Epidermal melanocyte (primary cell): ENCODE results near the gene GPR39.
"Not testable (repeated sequence)": the region's sequence is repeated elsewhere in the genome, so short reads cannot be mapped to it uniquely, and the experiment has no call there.

Experiments used
- DNase-seq: peaks from one replicate; pipeline ENCODE4 v3.0.0; 2011; ENCODE audit warnings: low spot score; ENCODE audit not compliant: insufficient read length

GPR39 gene

DNA sequence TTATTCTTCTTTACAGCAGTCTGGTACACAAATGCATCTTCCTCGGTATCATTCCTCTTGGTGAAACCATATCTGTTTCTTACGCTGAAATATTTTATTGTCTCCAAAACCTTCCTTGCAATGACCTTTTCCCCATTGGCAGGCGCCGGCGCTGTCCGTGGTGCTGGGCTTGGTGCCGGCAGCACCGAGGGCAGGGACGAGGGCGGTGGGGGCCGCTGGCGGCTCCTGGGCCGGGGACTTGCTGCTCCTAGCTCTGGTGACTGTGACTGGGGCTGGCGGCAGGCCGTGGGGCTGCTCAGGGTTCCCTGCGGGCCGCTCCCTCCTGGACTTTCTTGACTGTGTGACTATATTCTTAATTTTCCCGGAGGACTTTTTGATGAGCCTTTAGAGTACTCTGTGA lies 72.5 kb downstream of the GPR39 start:
- no peak for DNase-seq

DNA sequence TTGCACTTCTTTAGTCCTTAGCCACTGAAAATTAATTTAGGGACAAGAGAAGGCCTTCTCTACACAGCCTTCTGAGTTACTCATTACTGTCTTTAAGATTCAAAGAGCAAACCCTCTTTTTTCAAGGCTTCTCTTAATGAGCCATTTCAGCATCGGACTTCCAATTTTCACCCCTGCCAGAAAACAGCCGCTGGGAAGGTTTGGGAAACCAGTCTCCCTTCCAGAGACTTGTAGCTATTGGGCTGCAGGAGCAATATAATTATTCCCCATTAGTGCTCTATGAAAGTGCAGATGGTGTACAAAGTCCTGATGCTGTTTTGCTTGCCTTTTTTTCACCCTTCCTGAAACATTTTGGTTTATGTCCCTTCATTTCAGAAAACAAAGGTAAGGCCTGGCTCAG lies 79.3 kb downstream of the GPR39 start:
- DNase-seq = no peak

DNA sequence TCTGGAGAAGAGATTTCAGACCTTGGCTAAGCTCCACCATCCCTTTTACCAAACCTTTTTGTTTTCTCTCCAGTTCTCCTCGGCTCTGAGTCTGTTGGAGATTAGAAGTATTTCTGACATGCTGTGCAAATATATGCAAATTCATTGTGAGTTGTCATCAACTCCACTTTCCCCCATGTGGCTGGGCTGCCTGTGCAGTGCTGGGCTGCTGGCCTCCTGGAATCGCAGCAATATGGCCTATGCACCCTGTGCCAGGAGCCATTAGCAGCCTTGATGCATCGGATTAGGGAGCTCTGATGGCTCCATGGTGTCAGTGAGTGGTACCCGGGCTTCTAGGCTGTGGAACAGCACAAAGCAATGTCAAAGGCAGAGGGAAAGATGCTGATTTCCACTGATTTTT lies 80.0 kb downstream of the GPR39 start:
- DNase-seq = no peak

DNA sequence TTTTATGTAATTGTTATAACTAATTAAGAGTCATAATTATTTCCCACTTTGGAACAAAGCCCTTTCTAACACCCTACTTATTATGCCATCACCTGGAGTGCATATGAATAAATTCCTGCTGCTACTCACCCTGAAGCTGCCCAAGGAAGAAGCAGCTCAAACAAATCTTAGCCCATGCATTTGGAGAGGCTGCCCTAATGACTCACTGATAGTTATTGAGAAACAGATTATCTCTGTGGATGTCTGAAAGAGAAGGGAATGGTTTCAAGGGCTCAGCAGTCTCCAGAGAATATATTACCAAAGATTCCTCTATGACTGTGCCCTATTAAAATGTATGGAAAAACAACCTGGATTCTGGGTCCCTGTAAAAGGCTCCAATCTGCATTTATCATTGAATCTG lies 81.0 kb downstream of the GPR39 start:
- no peak for DNase-seq

DNA sequence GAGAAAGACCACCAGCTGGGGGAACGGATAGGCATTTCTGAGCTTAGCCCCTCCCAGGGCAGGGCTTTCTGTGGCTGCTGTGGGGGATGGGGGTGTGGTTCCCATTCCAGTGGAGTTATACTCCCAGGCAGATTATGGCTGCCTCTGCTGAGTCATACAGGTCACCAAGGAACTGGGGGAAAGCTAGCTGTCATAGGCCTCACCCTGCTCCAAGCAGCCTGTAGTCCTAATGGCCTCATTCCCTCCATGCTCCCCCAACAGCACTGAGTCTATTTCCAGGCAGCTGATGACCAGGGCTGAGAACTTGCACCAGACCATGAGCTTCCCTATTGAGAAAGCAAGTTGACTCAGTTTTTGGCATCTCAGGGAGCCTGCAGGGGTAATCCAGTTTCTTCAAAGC lies 87.1 kb downstream of the GPR39 start:
- DNase-seq = no peak

DNA sequence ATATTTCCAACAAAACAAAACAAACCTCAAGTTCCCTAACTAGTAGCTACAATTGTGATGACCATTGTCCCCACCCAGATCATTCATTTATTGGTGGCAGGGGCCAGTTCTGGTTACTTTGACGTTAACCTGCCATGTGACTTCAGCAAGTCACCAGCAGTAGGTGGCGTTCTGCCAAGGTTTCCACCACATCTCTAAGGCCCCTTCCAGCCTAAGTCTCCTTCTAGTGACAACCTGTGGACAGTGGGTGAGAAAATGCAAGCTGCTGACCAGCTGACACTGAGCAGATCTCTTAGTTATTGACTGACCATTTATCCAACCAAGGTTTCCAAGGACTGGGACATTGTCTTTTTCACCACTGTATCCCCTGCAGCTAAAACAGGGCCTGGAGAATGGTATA lies 98.4 kb downstream of the GPR39 start:
- DNase-seq = no peak

DNA sequence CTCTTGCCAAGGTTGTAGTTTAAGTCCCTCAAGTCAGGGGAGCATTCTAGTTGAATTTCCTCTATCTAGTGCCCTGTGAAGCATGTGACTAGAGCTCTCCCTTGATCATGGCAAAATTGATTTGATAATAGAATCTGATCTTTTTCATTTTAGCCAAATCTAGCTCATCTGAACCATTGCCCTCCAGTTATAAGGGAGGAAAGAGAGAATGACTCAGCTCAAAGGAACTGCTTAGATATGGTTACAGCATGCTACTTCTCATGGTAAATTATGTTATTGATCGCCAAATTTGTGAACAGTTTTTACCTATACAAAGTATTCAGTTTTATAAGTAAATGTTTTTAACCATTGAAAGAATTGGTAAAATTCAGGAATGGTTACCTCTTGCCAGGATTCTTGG lies 100.8 kb downstream of the GPR39 start:
- DNase-seq = no peak

DNA sequence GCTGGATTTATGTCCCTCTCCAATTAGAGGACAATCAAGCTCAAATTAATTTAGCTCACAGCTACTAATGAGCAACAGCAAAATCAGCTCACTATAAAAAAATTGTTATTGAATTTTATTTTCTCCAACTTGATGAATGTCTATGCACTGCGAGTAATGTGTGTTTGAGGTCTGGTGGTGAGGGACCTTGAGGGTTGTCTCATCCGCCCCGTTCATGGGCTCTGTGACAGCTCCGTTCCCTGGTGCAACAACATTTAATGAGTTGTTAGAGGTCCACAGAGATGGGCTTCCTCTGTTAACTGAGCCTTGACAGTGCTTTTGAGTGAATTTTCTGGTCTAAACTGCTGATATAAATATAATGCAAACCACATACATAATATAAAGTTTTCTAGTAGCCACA lies 101.7 kb downstream of the GPR39 start:
- no peak for DNase-seq

DNA sequence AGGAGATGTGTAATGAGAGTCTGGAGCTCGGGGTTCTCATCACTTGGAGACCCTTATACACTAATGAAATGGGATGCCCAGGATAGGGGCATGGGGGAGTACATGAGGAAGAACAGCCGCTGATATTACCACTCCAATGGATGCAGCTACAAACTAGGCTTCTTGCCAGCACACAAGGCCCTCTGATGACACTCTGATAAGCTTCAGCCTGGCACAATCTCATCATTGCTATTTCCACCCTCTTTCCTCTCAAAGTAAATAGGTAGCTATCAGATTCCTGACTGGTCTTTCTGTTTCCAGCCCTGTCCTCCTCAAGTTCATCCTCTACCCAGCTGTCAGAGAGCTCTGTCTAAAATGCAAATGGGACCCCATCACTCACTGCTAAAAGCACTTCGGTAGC lies 103.0 kb downstream of the GPR39 start:
- no peak for DNase-seq

DNA sequence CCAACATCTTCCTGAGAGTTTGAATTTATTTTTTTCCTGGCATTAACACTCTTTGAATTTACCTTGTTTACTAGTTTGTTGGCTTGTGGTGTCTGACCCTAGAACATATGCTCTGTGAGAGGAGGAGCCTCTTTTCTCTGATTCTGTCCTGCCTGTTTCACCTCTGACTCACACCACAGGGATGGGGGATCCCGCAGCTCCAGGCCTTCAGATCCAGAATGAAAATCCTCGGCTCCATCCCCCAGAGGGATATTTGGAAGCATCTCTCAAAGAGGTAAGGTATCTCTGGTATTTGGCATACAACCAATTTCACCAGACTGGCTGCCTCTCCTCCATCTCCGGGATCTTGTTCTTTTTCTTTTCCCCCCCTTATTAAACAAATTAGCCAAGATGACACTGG lies 104.7 kb downstream of the GPR39 start:
- no peak for DNase-seq

DNA sequence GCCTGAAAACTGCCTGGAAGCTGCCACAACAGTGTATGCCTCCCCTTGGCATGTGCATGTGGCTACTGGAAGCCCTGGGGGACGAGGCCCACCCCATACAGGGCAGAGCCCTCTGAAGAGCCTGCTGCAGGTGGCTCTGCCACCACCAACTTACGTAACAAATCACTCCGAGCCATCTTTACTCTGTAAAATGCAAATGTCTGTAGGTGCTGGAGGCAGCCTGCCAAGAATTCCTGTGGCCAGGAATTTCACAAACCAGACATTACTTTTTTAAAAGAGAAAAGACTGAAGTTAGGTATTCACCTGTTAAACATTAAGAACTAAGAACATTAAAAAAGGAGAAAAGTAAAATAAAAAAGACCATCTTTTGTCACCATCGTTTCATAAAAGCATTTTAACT lies 106.3 kb downstream of the GPR39 start:
- no peak for DNase-seq

DNA sequence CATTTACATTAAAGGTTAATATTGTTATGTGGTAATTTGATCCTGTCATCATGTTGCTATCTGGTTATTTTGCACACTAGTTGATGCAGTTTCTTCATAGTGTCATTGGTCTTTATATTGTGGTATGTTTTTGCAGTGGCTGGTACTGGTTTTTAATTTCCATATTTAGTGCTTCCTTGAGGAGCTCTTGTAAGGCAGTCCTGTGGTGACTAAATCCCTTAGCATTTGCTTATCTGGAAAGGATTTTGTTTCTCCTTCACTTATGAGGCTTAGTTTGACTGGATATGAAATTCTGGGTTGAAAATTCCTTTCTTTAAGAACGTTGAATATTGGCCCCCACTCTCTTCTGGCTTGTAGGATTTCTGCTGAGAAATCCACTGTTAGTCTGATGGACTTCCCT lies 120.5 kb downstream of the GPR39 start:
- not testable (repeated sequence) for DNase-seq

DNA sequence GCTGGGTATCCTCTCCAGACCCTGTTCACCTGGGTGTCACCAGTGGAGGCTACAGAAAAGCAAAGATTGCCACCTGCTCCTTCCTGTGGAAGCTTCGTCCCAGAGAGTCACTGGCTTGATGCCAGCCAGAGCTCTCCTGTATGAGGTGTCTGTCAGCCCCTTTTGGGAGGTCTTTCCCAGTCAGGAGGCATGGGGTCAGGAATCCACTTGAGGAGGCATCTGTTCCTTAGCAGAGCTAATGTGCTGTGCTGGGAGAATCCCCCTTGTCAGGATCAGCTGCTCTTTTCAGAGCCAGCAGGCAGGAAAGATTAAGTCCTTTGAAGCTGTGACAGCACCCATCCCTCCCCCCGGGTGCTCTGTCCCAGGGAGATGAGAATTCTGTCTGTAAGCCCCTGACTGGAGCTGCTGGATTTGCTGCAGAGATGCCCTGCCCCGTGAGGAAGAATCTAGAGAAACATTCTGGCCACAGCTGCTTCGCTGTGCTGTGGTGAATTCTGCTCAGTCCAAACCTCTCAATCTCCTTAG lies 121.8 kb downstream of the GPR39 start:
- DNase-seq = no peak

DNA sequence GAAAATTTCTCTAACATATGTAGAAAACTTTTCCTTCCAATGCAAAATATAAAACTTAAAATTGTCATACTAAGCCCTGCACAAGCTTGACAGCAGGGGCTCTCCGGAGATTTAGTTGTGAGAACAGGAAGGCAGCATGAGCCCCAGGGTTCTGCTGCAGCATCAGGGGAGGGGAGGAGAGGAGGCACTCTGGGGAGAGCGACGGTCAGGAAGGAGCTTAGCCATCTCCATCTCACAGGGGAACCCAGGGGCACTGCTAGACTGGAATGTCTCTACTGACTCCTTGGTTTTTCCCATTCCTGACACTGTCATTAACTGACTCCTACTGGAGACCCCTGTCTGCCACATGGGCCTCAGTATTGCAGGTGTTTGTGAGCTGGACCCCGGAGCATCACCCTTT lies 123.6 kb downstream of the GPR39 start:
- DNase-seq = no peak

DNA sequence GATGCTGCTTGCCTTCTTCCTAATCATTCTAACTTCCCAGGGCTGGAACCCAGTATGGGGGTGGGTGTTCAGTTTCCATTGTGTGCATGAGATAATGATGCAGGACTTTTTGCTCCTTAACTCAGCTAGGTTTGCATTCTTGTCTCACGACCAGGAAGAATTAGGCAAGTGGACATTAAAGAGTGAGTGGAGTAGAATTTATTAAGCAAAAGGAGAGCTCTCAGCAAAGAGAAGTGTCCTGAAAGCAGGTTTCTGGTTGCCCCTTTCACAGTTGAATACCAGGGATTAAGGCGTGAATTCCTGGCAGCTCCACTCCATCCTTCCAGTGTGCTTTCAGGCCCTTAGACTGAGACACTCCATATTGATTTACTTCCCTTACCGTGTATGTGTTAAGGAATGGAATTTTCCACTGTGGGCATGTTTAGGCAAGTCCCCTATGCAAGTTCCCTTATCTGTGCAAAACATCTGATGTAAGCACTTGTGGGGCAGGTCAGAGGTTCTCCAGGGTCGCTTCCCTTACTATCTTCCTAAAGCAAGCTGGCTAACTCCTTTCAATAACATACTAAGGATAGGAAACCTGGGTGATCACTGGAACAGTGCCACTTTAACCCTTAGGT lies 126.5 kb downstream of the GPR39 start:
- DNase-seq = no peak

DNA sequence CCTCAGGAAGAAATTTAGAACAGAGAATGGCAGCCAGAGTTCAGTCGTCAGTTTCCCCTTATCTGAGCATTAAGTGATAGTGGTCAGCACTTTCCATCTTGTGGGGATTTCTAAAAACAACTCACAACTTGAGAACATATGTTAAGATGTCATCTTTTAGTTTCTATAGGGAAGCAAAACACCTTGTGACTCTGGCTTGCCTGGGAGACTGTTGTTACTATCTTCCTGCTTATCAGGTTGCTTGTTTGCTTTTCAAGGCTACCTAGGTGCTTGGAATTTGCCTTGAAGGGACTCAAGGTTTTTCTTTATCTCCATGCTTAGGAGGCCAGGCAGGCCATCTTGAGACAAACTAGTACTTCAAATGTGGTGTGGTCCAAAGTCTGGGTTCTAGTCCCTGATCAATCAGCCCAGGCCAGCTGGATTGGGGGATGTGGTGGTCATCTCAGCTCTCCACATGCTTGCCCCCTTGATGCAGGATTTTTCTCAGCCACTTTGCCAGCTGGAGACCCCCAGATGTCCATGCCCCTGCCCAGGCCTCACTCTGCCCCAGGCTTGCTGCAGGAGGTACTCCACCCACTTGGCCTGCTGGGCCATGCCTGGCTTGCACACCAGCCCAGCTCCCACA lies 127.5 kb downstream of the GPR39 start:
- DNase-seq = no peak

DNA sequence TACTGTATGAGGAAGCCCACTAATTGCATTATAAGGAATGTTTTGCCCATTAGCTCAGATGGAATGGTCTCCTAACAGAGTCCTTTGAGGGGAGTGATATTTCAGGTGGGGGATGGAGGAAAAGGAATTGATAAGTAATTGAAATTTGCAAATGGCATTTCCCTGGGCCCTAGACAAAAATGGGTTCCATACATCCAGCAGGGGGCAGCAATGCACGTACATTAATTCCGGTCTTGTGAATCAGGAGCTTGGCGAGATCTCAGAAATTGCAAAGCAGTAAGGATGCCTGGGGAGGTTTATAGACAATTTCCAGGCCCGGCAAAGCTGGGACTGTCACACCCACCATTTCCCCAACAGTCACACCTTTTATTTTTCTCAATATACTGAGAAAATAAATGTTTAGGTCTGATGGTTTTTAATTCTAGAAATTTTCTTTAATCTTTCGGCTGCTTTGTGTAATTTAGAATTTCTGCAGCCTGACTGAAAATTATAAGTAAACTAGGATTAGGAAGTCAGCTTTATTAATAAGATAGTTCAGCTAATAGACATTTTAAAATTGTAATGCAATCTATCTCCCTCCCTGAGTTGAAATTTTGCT lies 130.6 kb downstream of the GPR39 start:
- peak; percentile 59 for DNase-seq

DNA sequence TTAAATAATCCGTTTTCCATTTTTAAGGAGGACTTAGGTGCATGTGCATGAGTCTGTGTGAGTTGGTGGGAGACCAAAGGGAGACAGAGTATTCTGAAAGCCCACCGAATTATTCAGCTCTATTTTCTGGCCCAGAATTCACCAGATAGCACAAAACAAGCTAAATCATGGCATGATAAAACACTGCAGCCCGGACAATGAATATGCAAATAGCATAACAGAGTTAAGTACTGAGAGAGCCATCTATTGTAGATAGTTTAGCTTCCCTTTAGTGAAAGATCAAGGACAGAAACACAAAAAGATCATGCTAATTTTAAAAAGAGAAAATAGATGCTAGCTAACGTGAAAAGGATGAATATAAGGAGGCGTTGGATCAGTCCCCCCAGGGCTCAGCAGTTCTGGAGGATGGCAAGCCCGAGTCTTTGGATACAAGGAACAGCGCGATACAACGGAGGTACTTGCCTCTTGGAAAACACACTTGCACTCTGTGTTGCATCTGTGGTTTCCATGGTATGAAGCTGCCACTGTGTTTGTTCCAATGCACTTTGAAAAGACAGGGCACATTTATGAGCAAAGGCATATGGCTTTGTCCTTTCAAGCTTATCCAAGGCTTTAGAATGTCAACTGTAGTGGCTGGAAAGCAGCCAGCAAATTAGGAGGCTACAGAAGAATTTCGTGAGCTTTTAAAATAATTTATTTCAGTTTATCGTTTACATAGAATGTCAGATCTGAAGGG lies 133.5 kb downstream of the GPR39 start:
- DNase-seq = no peak

DNA sequence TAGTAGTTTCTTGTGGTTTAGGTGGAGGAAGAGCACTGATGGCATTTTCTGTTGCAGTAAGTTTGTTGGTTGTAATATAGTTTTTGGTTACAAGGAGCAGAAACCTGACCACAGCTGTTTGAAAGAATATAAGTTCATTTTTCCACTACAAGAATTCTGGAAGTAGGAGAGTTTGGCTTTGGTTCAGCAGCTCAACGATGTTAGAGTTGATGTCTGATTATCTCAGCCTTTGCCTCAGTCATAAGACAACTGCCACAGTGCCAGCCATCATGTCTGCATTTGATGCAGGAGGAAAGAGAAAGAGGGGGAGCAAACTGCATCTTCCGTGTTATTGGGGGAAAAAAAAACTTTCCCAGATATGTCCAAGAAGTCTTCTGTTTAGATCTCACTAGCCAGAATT lies 134.3 kb downstream of the GPR39 start:
- no peak for DNase-seq

DNA sequence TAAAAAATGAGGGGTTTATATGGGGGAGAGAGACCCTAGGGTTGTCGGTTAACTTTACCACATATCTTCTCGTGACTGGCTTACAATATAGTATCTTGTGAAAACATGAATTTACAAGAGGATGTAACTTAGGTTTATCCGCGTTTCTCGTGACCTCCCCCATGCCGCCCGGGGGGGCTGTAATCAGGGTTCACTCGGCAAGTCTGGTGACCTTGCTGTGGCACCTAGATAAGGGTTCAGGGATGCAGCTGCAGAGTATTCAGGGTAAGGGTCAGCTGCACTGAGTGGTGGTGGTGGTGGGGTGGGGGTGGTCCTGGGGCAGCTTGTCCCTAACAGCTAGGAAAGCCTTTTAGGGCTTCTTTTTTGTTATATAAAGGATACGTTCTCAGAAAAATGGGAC lies 141.1 kb downstream of the GPR39 start:
- no peak for DNase-seq

DNA sequence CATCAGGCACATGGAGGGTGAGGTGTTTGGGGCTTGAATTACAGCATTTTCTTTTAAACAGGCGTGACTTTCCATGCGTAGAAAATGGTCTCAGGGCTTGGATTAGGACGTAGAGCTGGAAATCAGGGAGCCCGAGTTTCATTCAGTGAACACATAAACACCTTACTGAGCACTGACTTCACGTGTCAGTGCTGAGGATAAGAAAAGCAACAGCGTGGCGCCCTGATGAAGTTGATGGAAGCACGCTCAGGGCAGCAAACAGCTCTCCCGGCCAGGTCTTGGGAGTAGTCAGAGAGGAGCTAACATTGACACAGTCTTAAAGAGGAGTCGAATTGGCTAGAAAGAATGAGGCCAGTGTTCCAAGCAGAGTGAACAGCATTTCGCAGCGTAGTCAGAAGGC lies 142.7 kb downstream of the GPR39 start:
- DNase-seq = no peak

DNA sequence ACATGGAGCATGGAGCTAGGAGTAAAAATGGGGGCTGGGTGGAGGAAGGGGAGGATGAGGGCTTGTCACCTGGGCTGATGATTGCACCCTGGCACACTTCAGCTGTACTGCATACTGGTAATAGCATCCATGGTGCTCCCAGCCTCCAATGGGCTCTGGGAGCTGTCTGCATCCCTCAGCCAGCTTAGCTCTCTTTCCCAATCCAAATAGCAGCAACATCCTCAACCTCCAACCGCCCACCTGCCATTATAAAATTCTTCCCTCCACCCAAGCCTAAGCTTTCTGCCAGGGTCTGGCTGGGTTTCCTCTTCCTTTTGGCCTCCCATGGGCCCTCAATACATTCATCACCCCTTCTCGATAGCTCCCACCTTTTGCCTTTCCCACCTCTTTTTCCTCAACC lies 143.3 kb downstream of the GPR39 start:
- DNase-seq = no peak
